BLaER1 treated with 17β-estradiol and CSF1 and Interleukin-3, amounts not matched to agents 10 nM and 100 nM (cell line): ENCODE data around the gene PGLYRP4.

Source experiments
- H3K27ac ChIP-seq, 11 experiments: shearing (Covaris generic); formaldehyde crosslinking; 2 replicates each; pipeline ENCODE4 v1.8.1; 2022
- H3K27me3 ChIP-seq, 11 experiments: shearing (Covaris generic); formaldehyde crosslinking; 2 replicates each; pipeline ENCODE4 v1.8.1; 2022
- H3K36me3 ChIP-seq, 11 experiments: shearing (Covaris generic); formaldehyde crosslinking; 2 replicates each; pipeline ENCODE4 v1.8.1; 2022
- H3K4me1 ChIP-seq, 10 experiments: shearing (Covaris generic); formaldehyde crosslinking; 2 replicates each; pipeline ENCODE4 v1.8.1; 2022
- H3K4me2 ChIP-seq, 11 experiments: shearing (Covaris generic); formaldehyde crosslinking; 2 replicates each; pipeline ENCODE4 v1.8.1; 2022
- H3K4me3 ChIP-seq, 10 experiments: shearing (Covaris generic); formaldehyde crosslinking; 2 replicates each; pipeline ENCODE4 v1.8.1; 2022
- H3K9ac ChIP-seq, 11 experiments: shearing (Covaris generic); formaldehyde crosslinking; 2 replicates each; pipeline ENCODE4 v1.8.1; 2022
- H3K9me3 ChIP-seq, 11 experiments: shearing (Covaris generic); formaldehyde crosslinking; replicated peaks in 1 of 11; 2 replicates each; pipeline ENCODE4 v1.8.1; 2022
- H4K20me1 ChIP-seq, 11 experiments: shearing (Covaris generic); formaldehyde crosslinking; 2 replicates each; pipeline ENCODE4 v1.8.1; 2022
- Cebpa-rat ChIP-seq, 11 experiments: shearing (Covaris generic); IDR thresholded peaks; 2 replicates each; pipeline ENCODE4 v1.8.1; 2022

PGLYRP4 gene

DNA sequence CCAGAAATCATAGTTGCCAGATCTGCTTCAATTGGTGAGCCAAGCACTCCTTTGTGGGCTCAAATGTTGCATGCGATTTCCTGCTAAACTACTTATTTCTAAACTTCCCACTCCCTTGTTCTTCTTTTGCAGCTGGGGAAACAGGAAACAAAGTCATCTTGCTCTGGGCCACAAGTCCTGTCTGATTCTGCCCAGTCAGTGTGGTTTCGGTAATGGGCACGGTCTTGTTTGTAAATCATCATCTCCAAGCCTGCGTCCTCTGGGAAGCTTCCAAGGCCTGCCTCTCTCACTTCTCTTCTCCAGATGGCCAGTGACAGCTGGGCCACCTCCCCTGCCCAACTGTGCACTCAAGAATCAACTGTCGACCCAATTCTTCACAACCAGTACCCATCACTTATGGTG lies 37.9 kb upstream of the PGLYRP4 start:
- Histone ChIP-seq H3K4me3 (0 out of 20 replicates have a peak overlapping the region, but pooled peaks of 2 of the 10 experiments have one; percentile 6 to 25), H3K27me3 (no peaks in the 10 kb centered on the region), H4K20me1 (no peaks in the 10 kb centered on the region), H3K4me1 (peaks cover 15 to 89% (median 69%) of the 10 kb centered on the region in 10 experiments), H3K27ac (peak overlapping the region; percentile 63 to 99 (median 98)), H3K4me2 (peak overlapping the region; percentile 36 to 95 (median 84)), H3K36me3 (peaks cover 0 to 5% (median 0%) of the 10 kb centered on the region in 11 experiments; a peak in 1 of 22 replicates), H3K9me3 (peaks cover 12 to 22% (median 18%) of the 10 kb centered on the region in 11 experiments; a peak in 21 of 22 replicates), H3K9ac (peak overlapping the region; percentile 4 to 89 (median 84); a peak in 18 of 22 replicates)
- peak; percentile 83 to 99 (median 96) for TF ChIP-seq Cebpa-rat (IDR thresholded peaks at IDR 0.05)

DNA sequence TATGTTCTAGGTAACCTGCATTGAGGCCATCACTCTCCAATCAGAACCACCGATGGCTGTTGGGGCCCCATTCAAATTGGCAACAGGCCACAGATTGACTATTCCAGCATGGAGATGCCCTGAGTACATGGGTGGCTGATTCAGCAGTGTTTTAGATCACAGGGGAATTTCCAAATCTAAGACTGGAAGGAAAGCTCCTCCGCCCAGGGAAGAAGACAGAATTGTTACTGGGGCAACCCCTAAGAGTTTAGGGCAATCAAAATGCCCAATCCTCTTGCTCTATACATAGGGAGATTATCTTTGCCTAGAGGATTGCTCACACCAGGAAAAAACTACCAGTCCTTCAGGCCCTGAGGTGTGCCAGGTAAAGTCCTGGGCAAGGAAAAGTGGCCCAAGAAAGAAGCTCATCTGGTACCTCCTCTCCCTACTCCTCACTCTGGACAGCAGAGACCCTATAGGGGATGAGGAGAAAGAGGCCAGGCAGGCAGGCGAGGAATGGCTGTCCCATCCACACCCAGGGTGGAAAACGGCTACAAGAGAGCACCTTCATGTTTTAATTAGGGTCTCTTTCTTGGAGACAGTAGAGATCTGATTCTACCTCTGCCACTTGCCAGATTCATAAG lies 36.4 kb upstream of the PGLYRP4 start:
- no peaks in the 10 kb centered on the region for H4K20me1 ChIP-seq
- 0 out of 20 replicates have a peak overlapping the region, but pooled peaks of 1 of the 10 experiments have one; percentile 12 for H3K4me3 ChIP-seq
- H3K4me2 ChIP-seq = peak overlapping the region in 8 of 11 experiments; percentile 80 to 95 (median 85); a peak in 16 of 22 replicates
- no peaks in the 10 kb centered on the region for H3K27me3 ChIP-seq
- H3K36me3 ChIP-seq = peaks cover 0 to 13% (median 0%) of the 10 kb centered on the region in 11 experiments; a peak in 1 of 22 replicates
- H3K9ac ChIP-seq = peak overlapping the region in 8 of 11 experiments; percentile 78 to 89 (median 86); a peak in 13 of 22 replicates
- H3K4me1 ChIP-seq = peaks cover 15 to 77% (median 55%) of the 10 kb centered on the region in 10 experiments
- H3K9me3 ChIP-seq = peaks cover 21 to 37% (median 31%) of the 10 kb centered on the region in 11 experiments
- no peak for TF ChIP-seq Cebpa-rat (IDR thresholded peaks at IDR 0.05)
- peak overlapping the region; percentile 63 to 99 (median 98) for H3K27ac ChIP-seq

DNA sequence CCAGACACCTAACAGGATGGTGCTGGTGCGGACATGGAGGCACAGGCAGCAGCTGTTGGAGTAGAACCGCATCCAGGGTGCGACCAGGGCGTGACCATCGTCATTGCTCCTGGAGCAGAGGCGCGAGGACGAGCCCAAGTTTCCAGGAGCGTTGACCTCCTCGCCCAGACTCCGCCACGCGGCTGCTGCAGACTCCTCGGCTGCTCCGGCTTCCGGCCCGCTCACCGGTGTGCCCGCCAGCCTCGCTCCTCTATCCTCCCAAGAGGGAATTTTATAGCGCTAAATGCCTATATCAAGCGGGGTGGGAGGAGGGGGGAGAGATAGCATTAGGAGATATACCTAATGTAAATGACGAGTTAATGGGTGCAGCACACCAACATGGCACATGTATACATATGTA lies 32.1 kb upstream of the PGLYRP4 start:
- H3K27me3 ChIP-seq = no peaks in the 10 kb centered on the region
- no peak for TF ChIP-seq Cebpa-rat (IDR thresholded peaks at IDR 0.05)
- H3K27ac ChIP-seq = peak overlapping the region in 4 of 11 experiments; percentile 16 to 95 (median 92); a peak in 6 of 22 replicates

DNA sequence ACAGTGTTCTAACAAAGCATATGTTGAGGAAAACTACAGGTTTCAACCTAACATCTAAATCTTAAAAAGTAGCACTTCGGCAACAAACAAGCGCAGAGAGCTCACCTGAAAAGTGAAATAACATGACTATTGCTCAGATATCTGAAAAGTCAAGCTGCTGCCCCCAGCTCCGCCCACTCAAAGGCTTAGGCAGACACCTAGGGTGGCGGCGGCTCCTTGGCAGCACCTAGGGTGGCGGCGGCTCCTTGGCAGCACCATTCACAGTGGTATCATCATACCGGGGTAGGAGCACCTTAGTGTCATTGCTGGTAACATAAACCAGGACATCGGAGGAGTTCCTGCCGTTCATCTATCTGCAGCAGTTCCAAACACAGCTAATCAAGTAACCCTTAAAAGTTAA lies 30.9 kb upstream of the PGLYRP4 start:
- TF ChIP-seq Cebpa-rat (IDR thresholded peaks at IDR 0.05) = no peak
- Histone ChIP-seq H3K36me3 (peaks cover 0 to 13% (median 0%) of the 10 kb centered on the region in 11 experiments; a peak in 1 of 22 replicates), H3K9me3 (peaks cover 25 to 42% (median 32%) of the 10 kb centered on the region in 11 experiments), H3K4me2 (peak overlapping the region in 4 of 11 experiments; percentile 76 to 88 (median 88); a peak in 8 of 22 replicates), H3K4me3 (no peak overlapping the region), H4K20me1 (no peaks in the 10 kb centered on the region), H3K27ac (peak overlapping the region in 5 of 11 experiments; percentile 86 to 95 (median 90); a peak in 10 of 22 replicates), H3K27me3 (no peaks in the 10 kb centered on the region), H3K4me1 (peaks cover 0 to 77% (median 51%) of the 10 kb centered on the region in 10 experiments; a peak in 13 of 20 replicates), H3K9ac (0 out of 22 replicates have a peak overlapping the region, but pooled peaks of 1 of the 11 experiments have one; percentile 11)

More for the DNA sequence above, 32.1 kb upstream of the PGLYRP4 start:
- Histone ChIP-seq H3K36me3 (peaks cover 0 to 13% (median 0%) of the 10 kb centered on the region in 11 experiments; a peak in 1 of 22 replicates), H4K20me1 (no peaks in the 10 kb centered on the region), H3K4me2 (no peak overlapping the region), H3K9me3 (peaks cover 25 to 42% (median 32%) of the 10 kb centered on the region in 11 experiments), H3K4me1 (peaks cover 1 to 77% (median 51%) of the 10 kb centered on the region in 10 experiments; a peak in 19 of 20 replicates), H3K9ac (no peak overlapping the region), H3K4me3 (no peak overlapping the region)

DNA sequence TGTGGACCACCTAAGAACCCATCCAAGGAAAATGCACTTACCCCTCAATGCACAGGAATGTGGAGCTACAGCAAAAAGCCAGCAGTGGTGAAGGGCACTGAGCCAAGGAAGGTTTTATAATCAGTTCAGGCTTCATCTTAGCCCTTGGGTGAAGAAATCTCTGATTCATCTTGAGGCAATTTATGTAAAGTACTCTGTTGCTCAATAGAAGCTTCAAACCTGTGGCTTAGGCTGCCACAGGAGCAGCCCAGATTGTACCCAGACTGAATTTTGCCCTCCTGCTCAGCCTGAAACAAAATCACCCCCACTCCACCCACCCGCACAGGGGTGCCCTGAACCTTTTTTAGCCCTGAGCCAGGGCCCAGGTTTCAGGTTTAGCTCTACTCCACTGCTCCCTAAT lies 26.9 kb upstream of the PGLYRP4 start, which contains the start of gene S100A12:
Gene S100A12 (minus strand): TSS at position 111 of the 400 bp plus-strand sequence. CDS start 1,029 bp downstream, outside the sequence.
- TF ChIP-seq Cebpa-rat (IDR thresholded peaks at IDR 0.05) = peak in 10 of 11 experiments; percentile 7 to 98 (median 87); a peak in 18 of 22 replicates
- Histone ChIP-seq H3K9me3 (peaks cover 3 to 19% (median 7%) of the 10 kb centered on the region in 11 experiments), H3K36me3 (peaks cover 0 to 6% (median 0%) of the 10 kb centered on the region in 11 experiments; a peak in 2 of 22 replicates), H3K4me2 (peak within 1 kb of the TSS in 8 of 11 experiments; percentile 6 to 88 (median 78); a peak in 15 of 22 replicates), H3K4me3 (peak within 1 kb of the TSS in 3 of 10 experiments; percentile 2 to 50 (median 43); a peak in 4 of 20 replicates), H3K9ac (peak within 1 kb of the TSS in 8 of 11 experiments; percentile 30 to 82 (median 72); a peak in 14 of 22 replicates), H4K20me1 (no peaks in the 10 kb centered on the region), H3K27ac (peak within 1 kb of the TSS in 10 of 11 experiments; percentile 9 to 95 (median 80); a peak in 18 of 22 replicates), H3K27me3 (no peaks in the 10 kb centered on the region), H3K4me1 (peaks cover 0 to 98% (median 57%) of the 10 kb centered on the region in 10 experiments; a peak in 13 of 20 replicates)

DNA sequence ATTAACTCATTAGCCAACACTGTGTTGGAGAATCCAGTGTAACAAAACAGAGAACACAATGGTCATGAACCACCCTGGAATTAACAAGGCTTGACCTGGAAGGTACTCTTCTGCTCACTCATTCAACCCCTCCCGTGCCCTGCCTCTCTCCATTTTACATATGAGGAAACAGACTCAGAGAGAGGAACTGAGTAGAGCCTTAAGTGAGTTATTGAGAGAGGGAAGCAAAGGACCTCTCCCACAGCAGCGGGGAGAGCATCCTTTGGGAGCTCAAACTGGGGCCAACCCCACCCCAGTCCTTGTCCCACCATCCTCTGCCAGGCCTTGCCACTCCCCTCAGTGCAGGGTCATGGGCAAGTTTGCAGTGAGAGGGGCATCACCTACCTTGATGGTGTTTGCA lies 25.4 kb upstream of the PGLYRP4 start:
- Histone ChIP-seq H4K20me1 (no peaks in the 10 kb centered on the region), H3K9ac (peak overlapping the region in 5 of 11 experiments; percentile 72 to 82 (median 75); a peak in 9 of 22 replicates), H3K36me3 (peaks cover 0 to 6% (median 0%) of the 10 kb centered on the region in 11 experiments; a peak in 1 of 22 replicates), H3K4me2 (peak overlapping the region in 7 of 11 experiments; percentile 36 to 88 (median 79); a peak in 13 of 22 replicates), H3K27ac (peak overlapping the region in 9 of 11 experiments; percentile 44 to 95 (median 86); a peak in 16 of 22 replicates), H3K27me3 (no peaks in the 10 kb centered on the region), H3K4me3 (peak overlapping the region in 2 of 10 experiments; percentile 43 to 50; a peak in 4 of 20 replicates), H3K4me1 (peaks cover 0 to 99% (median 60%) of the 10 kb centered on the region in 10 experiments; a peak in 13 of 20 replicates), H3K9me3 (peaks cover 0 to 8% (median 0%) of the 10 kb centered on the region in 11 experiments; a peak in 1 of 22 replicates)
- no peak for TF ChIP-seq Cebpa-rat (IDR thresholded peaks at IDR 0.05)

DNA sequence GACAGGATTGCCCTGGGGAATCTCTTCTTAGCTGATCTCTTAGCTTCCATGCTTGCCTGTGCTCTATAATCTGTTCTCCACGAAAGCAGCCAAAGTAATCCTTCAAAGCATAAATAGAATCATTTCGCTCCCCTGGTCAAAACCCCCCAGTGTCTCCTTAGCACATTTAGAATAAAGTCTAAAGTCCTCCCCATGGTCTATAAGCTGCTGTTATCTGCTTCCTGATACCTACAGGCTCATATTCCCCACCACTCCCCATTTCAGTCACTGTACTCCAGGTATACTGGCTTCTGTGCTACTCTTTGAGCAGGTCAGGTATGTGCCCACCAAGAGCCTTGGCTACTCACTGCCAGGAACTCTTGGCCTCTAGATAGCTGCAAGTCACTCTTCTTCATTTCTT lies 23.9 kb upstream of the PGLYRP4 start:
- peak overlapping the region in 4 of 11 experiments; percentile 28 to 48 (median 32); a peak in 6 of 22 replicates for H3K4me2 ChIP-seq
- H3K9ac ChIP-seq = 0 out of 22 replicates have a peak overlapping the region, but pooled peaks of 1 of the 11 experiments have one; percentile 3
- TF ChIP-seq Cebpa-rat (IDR thresholded peaks at IDR 0.05) = no peak
- no peaks in the 10 kb centered on the region for H4K20me1 ChIP-seq
- H3K36me3 ChIP-seq = peaks cover 0 to 6% (median 0%) of the 10 kb centered on the region in 11 experiments; a peak in 1 of 22 replicates
- peaks cover 0 to 99% (median 61%) of the 10 kb centered on the region in 10 experiments; a peak in 13 of 20 replicates for H3K4me1 ChIP-seq
- peak overlapping the region in 4 of 11 experiments; percentile 40 to 95 (median 64); a peak in 6 of 22 replicates for H3K27ac ChIP-seq
- H3K27me3 ChIP-seq = no peaks in the 10 kb centered on the region
- no peak overlapping the region for H3K4me3 ChIP-seq
- H3K9me3 ChIP-seq = peaks cover 0 to 8% (median 0%) of the 10 kb centered on the region in 11 experiments; a peak in 1 of 22 replicates

DNA sequence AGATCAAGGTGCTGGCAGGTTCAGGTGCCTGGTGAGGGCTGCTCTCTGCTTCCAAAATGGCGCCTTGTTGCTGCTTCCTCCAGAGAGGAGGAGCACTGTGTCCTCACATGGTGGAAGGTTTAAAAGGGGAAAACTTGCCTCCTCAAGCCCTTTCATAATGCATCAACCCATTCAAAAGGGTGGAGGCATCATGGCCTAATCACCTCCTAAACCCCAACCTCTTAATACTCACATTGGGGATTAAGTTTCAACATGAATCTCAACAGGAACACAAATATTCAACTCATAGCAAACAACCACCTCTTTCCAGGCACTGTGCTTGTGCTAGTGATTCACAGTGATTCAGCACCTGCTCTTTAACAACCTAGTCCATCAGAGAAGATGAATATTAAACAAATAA lies 22.6 kb upstream of the PGLYRP4 start:
- H3K4me1 ChIP-seq = peaks cover 0 to 99% (median 54%) of the 10 kb centered on the region in 10 experiments; a peak in 13 of 20 replicates
- H4K20me1 ChIP-seq = no peaks in the 10 kb centered on the region
- H3K9ac ChIP-seq = no peak overlapping the region
- H3K36me3 ChIP-seq = peaks cover 0 to 6% (median 0%) of the 10 kb centered on the region in 11 experiments; a peak in 1 of 22 replicates
- peak overlapping the region in 6 of 11 experiments; percentile 6 to 95 (median 42); a peak in 9 of 22 replicates for H3K27ac ChIP-seq
- peaks cover 0 to 8% (median 0%) of the 10 kb centered on the region in 11 experiments; a peak in 1 of 22 replicates for H3K9me3 ChIP-seq
- H3K4me3 ChIP-seq = no peak overlapping the region
- H3K4me2 ChIP-seq = peak overlapping the region in 4 of 11 experiments; percentile 9 to 70 (median 56); a peak in 7 of 22 replicates
- no peaks in the 10 kb centered on the region for H3K27me3 ChIP-seq
- no peak for TF ChIP-seq Cebpa-rat (IDR thresholded peaks at IDR 0.05)
